Nephron progenitor cell (in vitro differentiated cells): ENCODE data around the gene THOC1.

ENCODE experiments used
- DNase-seq: peaks from one replicate; pipeline ENCODE4 v3.0.0; 2021
- H3K27ac Mint-ChIP-seq: 2 replicates; pipeline ENCODE4 v1.8.0; 2021; ENCODE audit warnings: mild to moderate bottlenecking, moderate library complexity, mixed read lengths
- H3K27me3 Mint-ChIP-seq: 2 replicates; pipeline ENCODE4 v1.8.0; 2021; ENCODE audit warnings: mild to moderate bottlenecking, low read depth, mixed read lengths; ENCODE audit not compliant: poor library complexity
- H3K36me3 Mint-ChIP-seq: 2 replicates; pipeline ENCODE4 v1.8.0; 2021; ENCODE audit warnings: low read depth, mixed read lengths
- H3K4me1 Mint-ChIP-seq: 2 replicates; pipeline ENCODE4 v1.8.0; 2021; ENCODE audit warnings: mixed read lengths
- H3K4me3 Mint-ChIP-seq: 2 replicates; pipeline ENCODE4 v1.8.0; 2021; ENCODE audit warnings: mild to moderate bottlenecking, moderate library complexity, mixed read lengths
- H3K9me3 Mint-ChIP-seq: 2 replicates; pipeline ENCODE4 v1.8.0; 2021; ENCODE audit warnings: mild to moderate bottlenecking, moderate library complexity, mixed read lengths
- TF ChIP-seq, protein P1 (sequence below): fragments of 200-600 bp; sonication (generic); IDR thresholded peaks from 2 replicates; pipeline ENCODE4 v1.5.0; 2021; ENCODE audit warnings: antibody characterized with exemption

THOC1 gene, protein sequence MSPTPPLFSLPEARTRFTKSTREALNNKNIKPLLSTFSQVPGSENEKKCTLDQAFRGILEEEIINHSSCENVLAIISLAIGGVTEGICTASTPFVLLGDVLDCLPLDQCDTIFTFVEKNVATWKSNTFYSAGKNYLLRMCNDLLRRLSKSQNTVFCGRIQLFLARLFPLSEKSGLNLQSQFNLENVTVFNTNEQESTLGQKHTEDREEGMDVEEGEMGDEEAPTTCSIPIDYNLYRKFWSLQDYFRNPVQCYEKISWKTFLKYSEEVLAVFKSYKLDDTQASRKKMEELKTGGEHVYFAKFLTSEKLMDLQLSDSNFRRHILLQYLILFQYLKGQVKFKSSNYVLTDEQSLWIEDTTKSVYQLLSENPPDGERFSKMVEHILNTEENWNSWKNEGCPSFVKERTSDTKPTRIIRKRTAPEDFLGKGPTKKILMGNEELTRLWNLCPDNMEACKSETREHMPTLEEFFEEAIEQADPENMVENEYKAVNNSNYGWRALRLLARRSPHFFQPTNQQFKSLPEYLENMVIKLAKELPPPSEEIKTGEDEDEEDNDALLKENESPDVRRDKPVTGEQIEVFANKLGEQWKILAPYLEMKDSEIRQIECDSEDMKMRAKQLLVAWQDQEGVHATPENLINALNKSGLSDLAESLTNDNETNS

DNA sequence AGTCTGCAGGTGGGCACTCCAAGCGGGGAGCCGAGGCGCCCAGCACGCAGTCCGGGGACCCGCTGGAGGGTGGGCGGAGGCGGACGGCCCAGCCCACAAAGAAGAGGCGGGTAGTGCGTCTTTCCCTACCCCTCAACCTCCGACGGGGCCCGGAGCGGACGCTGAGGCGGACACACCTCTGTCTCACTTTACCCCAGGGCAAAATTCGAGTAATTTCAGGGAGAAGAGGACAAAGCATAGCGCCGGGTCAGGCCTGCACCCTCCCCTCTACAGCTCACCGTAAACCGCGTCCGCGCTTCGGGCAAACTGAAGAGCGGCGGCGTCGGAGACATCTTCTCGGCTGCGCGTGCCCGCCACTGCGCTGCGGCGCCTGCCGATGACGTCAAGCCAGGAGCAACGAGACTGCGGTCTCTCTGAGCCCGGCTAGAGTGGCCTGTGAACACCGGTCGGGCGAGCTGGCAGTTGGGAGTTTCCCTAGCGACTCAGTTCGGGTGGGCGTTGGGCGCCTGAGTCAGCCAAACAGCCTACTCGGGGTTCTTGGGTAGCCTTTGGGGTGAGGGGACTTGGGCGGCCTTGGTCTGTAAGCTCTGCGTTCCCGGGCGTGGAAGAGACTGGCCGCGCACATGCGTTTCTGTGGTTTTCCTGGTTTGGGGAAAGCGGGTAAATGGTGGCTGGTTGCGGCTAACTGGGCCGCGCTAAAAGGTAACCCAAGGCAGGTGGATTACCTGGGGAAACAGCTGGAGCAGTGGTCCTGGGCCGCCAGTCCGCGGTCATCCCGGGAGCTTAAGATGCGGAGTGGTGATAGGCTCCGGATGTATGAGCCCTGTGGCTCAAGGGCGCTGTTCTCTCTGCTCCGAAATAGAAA lies at the start of gene THOC1:
Gene THOC1 (minus strand): TSS at position 360 of the 865 bp plus-strand sequence. CDS start 28 bp downstream, at position 332.
- DNase-seq = peak; percentile 93
- TF ChIP-seq, protein P1, sequence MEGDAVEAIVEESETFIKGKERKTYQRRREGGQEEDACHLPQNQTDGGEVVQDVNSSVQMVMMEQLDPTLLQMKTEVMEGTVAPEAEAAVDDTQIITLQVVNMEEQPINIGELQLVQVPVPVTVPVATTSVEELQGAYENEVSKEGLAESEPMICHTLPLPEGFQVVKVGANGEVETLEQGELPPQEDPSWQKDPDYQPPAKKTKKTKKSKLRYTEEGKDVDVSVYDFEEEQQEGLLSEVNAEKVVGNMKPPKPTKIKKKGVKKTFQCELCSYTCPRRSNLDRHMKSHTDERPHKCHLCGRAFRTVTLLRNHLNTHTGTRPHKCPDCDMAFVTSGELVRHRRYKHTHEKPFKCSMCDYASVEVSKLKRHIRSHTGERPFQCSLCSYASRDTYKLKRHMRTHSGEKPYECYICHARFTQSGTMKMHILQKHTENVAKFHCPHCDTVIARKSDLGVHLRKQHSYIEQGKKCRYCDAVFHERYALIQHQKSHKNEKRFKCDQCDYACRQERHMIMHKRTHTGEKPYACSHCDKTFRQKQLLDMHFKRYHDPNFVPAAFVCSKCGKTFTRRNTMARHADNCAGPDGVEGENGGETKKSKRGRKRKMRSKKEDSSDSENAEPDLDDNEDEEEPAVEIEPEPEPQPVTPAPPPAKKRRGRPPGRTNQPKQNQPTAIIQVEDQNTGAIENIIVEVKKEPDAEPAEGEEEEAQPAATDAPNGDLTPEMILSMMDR = no peak
- no peaks in the 10 kb centered on the region for H3K9me3 Mint-ChIP-seq
- H3K27me3 Mint-ChIP-seq = peaks cover 4% of the 10 kb centered on the region
- peaks cover 22% of the 10 kb centered on the region for H3K36me3 Mint-ChIP-seq
- H3K4me3 Mint-ChIP-seq = peak within 1 kb of the TSS; percentile 100
- peaks cover 53% of the 10 kb centered on the region for H3K4me1 Mint-ChIP-seq
- peak within 1 kb of the TSS; percentile 100 for H3K27ac Mint-ChIP-seq

DNA sequence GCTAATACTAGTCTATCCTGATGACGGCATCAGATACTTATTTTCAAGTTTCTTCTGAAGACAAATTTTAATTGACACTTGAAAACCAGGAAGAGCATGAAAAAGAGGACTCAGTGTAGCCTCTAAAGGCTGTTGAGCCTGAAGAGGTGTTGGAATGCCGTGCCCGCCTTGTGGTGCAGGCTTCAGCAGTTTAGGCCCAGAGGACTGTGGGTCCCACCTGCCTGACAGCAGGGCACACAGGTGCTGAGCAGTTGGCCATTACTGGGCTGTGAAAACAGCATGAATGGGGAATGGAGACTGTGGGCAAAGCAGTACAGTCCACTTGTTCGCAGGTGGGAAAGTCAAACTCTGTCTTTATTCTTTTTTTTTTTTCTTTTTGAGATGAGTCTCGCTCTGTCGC lies 49.8 kb upstream of the THOC1 start:
- H3K4me3 Mint-ChIP-seq = no peak overlapping the region
- no peaks in the 10 kb centered on the region for H3K9me3 Mint-ChIP-seq
- peaks cover 7% of the 10 kb centered on the region for H3K4me1 Mint-ChIP-seq
- TF ChIP-seq, protein P1 = no peak
- no peak for DNase-seq
- H3K36me3 Mint-ChIP-seq = peaks cover 29% of the 10 kb centered on the region
- peaks cover 5% of the 10 kb centered on the region for H3K27me3 Mint-ChIP-seq
- no peak overlapping the region for H3K27ac Mint-ChIP-seq

DNA sequence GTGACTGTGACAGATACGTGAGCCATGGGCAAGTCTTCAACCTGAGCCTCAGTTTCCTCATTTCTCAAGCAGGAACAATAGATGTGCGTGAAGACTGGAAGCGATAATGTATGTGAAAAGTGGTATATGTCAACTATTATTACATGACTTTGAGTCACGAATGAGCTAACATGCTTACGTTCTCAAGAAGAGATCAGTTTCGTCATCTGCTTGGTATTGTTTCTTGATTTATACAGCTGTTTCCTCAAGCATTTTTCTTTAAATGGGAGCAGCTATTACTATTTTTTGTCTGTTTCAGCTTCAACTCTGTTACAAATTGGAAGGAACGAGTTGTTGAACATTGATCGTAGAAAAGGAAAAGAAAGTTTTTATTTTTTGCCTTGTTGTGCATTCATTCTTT lies 48.5 kb upstream of the THOC1 start:
- H3K27ac Mint-ChIP-seq = no peak overlapping the region
- no peaks in the 10 kb centered on the region for H3K9me3 Mint-ChIP-seq
- peaks cover 29% of the 10 kb centered on the region for H3K36me3 Mint-ChIP-seq
- no peak overlapping the region for H3K4me3 Mint-ChIP-seq
- peaks cover 9% of the 10 kb centered on the region for H3K27me3 Mint-ChIP-seq
- TF ChIP-seq, protein P1 = no peak
- H3K4me1 Mint-ChIP-seq = no peaks in the 10 kb centered on the region
- no peak for DNase-seq

DNA sequence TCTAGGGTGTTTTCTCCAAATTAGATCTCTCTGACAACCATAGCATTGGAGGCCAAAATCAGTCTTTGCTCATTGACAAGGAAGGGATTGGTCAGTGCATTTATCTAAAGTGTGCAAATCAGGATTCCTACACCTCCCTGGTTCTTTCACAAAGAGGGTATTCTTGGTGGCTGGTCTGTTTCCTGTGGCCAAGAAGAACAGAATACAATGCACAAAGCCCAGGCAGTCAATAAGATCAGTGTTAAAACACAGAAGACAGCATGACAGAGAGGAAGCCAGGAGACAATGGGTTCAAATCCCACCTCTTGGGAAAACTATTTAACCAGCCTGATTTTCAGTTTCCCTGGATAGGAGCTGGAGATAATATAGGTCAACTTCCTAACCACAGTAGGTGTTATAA lies 46.1 kb upstream of the THOC1 start:
- Mint-ChIP-seq H3K36me3 (peaks cover 10% of the 10 kb centered on the region), H3K9me3 (no peaks in the 10 kb centered on the region), H3K4me1 (no peaks in the 10 kb centered on the region), H3K27ac (no peak overlapping the region), H3K4me3 (no peak overlapping the region), H3K27me3 (peaks cover 17% of the 10 kb centered on the region)
- TF ChIP-seq, protein P1 = no peak
- no peak for DNase-seq

DNA sequence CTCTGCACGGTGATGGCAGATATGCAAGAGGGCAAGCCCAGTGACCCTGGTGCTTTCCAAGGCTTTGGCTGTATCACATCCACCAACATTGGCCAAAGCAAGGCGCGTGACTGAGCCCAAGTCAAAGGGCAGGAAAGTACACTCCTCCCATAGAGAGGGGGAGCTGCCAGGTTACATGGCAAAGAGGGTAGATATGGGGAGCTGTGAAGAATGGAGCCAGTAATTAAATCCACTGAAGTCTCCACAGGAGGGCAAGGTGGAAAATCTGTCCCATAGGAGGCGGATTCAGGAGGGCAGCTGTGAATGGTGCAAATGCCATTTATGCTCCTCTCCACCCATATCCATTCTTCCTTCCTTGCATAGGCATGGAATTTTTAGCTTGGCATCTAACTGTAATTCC lies 44.6 kb upstream of the THOC1 start:
- TF ChIP-seq, protein P1 = no peak
- H3K4me1 Mint-ChIP-seq = no peaks in the 10 kb centered on the region
- DNase-seq = no peak
- no peak overlapping the region for H3K4me3 Mint-ChIP-seq
- H3K27ac Mint-ChIP-seq = no peak overlapping the region
- peaks cover 7% of the 10 kb centered on the region for H3K36me3 Mint-ChIP-seq
- H3K27me3 Mint-ChIP-seq = peaks cover 18% of the 10 kb centered on the region
- no peaks in the 10 kb centered on the region for H3K9me3 Mint-ChIP-seq
